PFSK-1 (cell line): Measurements from ENCODE around the gene LPCAT3.

Source experiments
- POLR2AphosphoS5 ChIP-seq: IDR thresholded peaks from 2 replicates; pipeline ENCODE4 v1.6.1; 2012; ENCODE audit warnings: low read depth, mild to moderate bottlenecking, control low read depth, low read length, moderate library complexity
- SIN3A ChIP-seq: IDR thresholded peaks from 2 replicates; pipeline ENCODE4 v1.6.1; 2012; ENCODE audit warnings: mild to moderate bottlenecking, low read length, moderate library complexity, borderline replicate concordance; ENCODE audit not compliant: insufficient read depth

DNA sequence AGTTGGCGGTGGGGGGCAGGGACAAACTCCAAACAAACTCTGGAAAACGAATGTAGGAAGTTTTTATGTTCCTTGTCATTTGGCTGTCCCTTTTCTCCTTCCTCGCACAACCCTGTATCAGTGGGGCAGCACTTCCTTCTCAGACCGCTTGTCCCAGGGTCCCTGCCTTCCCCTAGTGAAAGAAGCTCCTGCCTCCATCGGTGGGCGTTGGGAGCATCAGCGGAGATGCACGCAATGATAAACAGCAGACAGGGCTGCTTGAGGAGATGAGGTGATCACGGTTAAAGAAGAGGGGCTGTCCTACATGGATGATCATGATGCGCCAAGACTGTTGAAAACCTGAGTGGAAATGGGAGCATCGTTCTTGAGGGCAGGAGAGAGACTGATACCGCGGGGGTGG lies 42.9 kb upstream of the LPCAT3 start:
- TF ChIP-seq POLR2AphosphoS5, result no peak
- TF ChIP-seq SIN3A, result no peak
